HCT116 (cell line): Measurements from ENCODE around the gene HNRNPK. TPM values are rescaled to one million over a fixed set of nuclear protein-coding genes. Genes with fewer than 3 reads are reported as not detected.
A peak's percentile ranks its signal among the peaks of the same experiment; 100 is the strongest.

Source experiments
- ATAC-seq: fragments of 200-7000 bp; cut with Tn5 transposase; 2 replicates; pipeline ENCODE4 v1.9.1; 2020; ENCODE audit warnings: mild to moderate bottlenecking, moderate library complexity
- BruUV-seq: library from RNA; stranded (reverse); fragments of 400-500 nt; replicated peaks from 2 replicates; lab custom pipeline; 2021; lab: Mats Ljungman, UMichigan
- CTCF ChIA-PET: fragments of 300-600 bp; sonication (Branson Sonifier 250); formaldehyde crosslinking; loops from one replicate; lab custom pipeline; 2021; ENCODE audit warnings: antibody characterized with exemption; lab: Charles Lee
- POLR2A ChIA-PET: fragments of 300-600, 350-600 bp; sonication (Branson Sonifier 250); formaldehyde crosslinking; loops from one replicate; lab custom pipeline; 2021; ENCODE audit warnings: antibody characterized with exemption; lab: Charles Lee
- RAD21 ChIA-PET, 2 experiments: fragments of 300-600 bp; sonication (Branson Sonifier 250); formaldehyde crosslinking; loops; one replicate each; lab custom pipeline; 2023; ENCODE audit warnings: low total read pairs in 2 of 2; ENCODE audit not compliant: uncharacterized antibody in 2 of 2, unreplicated experiment in 2 of 2, low non-redundant PET in 1 of 2; lab: Charles Lee
- DNase-seq: peaks from one replicate; pipeline ENCODE4 v3.0.0-alpha.2; 2010; ENCODE audit warnings: low read depth, low spot score
- H2AFZ ChIP-seq: fragments of 200-600 bp; shearing (Covaris generic), sonication (generic); 2 replicates; pipeline ENCODE4 v1.6.1; 2017; ENCODE audit warnings: low read depth, mixed run types, mixed read lengths, antibody characterized with exemption, low read length; ENCODE audit not compliant: poor library complexity, severe bottlenecking
- H3K27ac ChIP-seq: 2 replicates; pipeline ENCODE4 v1.5.1; 2012; ENCODE audit warnings: low read depth, low read length
- H3K27me3 ChIP-seq: fragments of 200-600 bp; sonication (generic); 2 replicates; pipeline ENCODE4 v1.6.1; 2016; ENCODE audit warnings: mixed run types, low read length, mixed read lengths; ENCODE audit not compliant: insufficient read depth
- H3K36me3 ChIP-seq, 2 experiments: fragments of 200-500 bp in 1 of 2; fragments of 200-600 bp in 1 of 2; sonication (Bioruptor generic) in 1 of 2; sonication (generic) in 1 of 2; 2 replicates each; pipeline versions ENCODE4 v1.5.1 to v1.6.1; 2014 to 2016; ENCODE audit warnings: low read length in 2 of 2, inconsistent platforms in 1 of 2, mixed read lengths in 1 of 2, mixed run types in 1 of 2; ENCODE audit not compliant: insufficient read depth in 2 of 2, control insufficient read depth in 1 of 2
- H3K4me1 ChIP-seq, 2 experiments: fragments of 200-600 bp in 1 of 2; sonication (generic) in 1 of 2; 2 replicates each; pipeline versions ENCODE4 v1.5.1 to v1.6.1; 2012 to 2017; ENCODE audit warnings: low read length in 2 of 2, inconsistent platforms in 1 of 2, mild to moderate bottlenecking in 1 of 2, mixed read lengths in 1 of 2, mixed run types in 1 of 2, moderate library complexity in 1 of 2; ENCODE audit not compliant: insufficient read depth in 2 of 2, control insufficient read depth in 1 of 2
- H3K4me2 ChIP-seq: fragments of 200-600 bp; sonication (generic); 2 replicates; pipeline ENCODE4 v1.6.1; 2017; ENCODE audit warnings: mixed run types, low read length, mixed read lengths
- H3K4me3 ChIP-seq, 2 experiments: fragments of 200-600 bp in 1 of 2; sonication (generic) in 1 of 2; replicated peaks in 1 of 2; 2 replicates each; pipeline ENCODE4 v1.5.1; 2011 to 2016; ENCODE audit warnings: low read length in 2 of 2, control low read depth in 1 of 2, low read depth in 1 of 2, mild to moderate bottlenecking in 1 of 2, mixed read lengths in 1 of 2, mixed run types in 1 of 2
- H3K79me2 ChIP-seq: fragments of 200-600 bp; sonication (generic); 2 replicates; pipeline ENCODE4 v1.6.1; 2017; ENCODE audit warnings: mild to moderate bottlenecking, mixed run types, low read length, moderate library complexity, mixed read lengths; ENCODE audit not compliant: insufficient read depth
- H3K9ac ChIP-seq: fragments of 200-600 bp; sonication (generic); 2 replicates; pipeline ENCODE4 v1.6.1; 2016; ENCODE audit warnings: low read length, mixed read lengths
- H3K9me2 ChIP-seq: fragments of 200-600 bp; sonication (generic), shearing (Covaris generic); 2 replicates; pipeline ENCODE4 v1.6.1; 2017; ENCODE audit warnings: mixed run types, mild to moderate bottlenecking, moderate library complexity; ENCODE audit not compliant: insufficient read depth
- H3K9me3 ChIP-seq, 2 experiments: fragments of 200-500 bp in 1 of 2; fragments of 200-600 bp in 1 of 2; sonication (Bioruptor generic) in 1 of 2; sonication (generic) in 1 of 2; 2 replicates each; pipeline ENCODE4 v1.6.1; 2014 to 2017; ENCODE audit warnings: low read length in 2 of 2, mixed read lengths in 2 of 2, inconsistent platforms in 1 of 2, low read depth in 1 of 2, mild to moderate bottlenecking in 1 of 2, mixed run types in 1 of 2, moderate library complexity in 1 of 2; ENCODE audit not compliant: control insufficient read depth in 1 of 2, insufficient read depth in 1 of 2
- H4K20me1 ChIP-seq: fragments of 200-600 bp; sonication (generic), shearing (Covaris generic); 2 replicates; pipeline ENCODE4 v1.6.1; 2017; ENCODE audit warnings: mixed run types, mild to moderate bottlenecking, moderate library complexity; ENCODE audit not compliant: insufficient read depth
- ATF3 ChIP-seq: IDR thresholded peaks from 2 replicates; pipeline ENCODE4 v1.6.1; 2012
- POLR2AphosphoS5 ChIP-seq: IDR thresholded peaks from 2 replicates; pipeline ENCODE4 v1.6.1; 2011; ENCODE audit warnings: mild to moderate bottlenecking, low read depth, low read length, moderate library complexity
- SIN3A ChIP-seq: IDR thresholded peaks from 2 replicates; pipeline ENCODE4 v1.6.1; 2012; ENCODE audit warnings: low read depth
- ZFX ChIP-seq: fragments of 450-650 bp; IDR thresholded peaks from 2 replicates; pipeline ENCODE4 v1.6.1; 2017
- ZNF274 ChIP-seq: fragments of 200-500 bp; sonication (Bioruptor generic); IDR thresholded peaks from 2 replicates; pipeline ENCODE4 v1.6.1; 2014; ENCODE audit warnings: mild to moderate bottlenecking, low read depth, low read length, inconsistent platforms
- intact Hi-C: fragments of 100-400 bp; cut with micrococcal nuclease; formaldehyde crosslinking; loops from 2 replicates; pipeline ENCODE4 v1.10.0; 2022
- total RNA-seq: library from RNA; stranded (reverse); gene quantifications from one replicate; pipeline ENCODE4 v1.2.1, GENCODE V29; 2021; ENCODE audit not compliant: unreplicated experiment

Gene HNRNPK
- total RNA-seq, 1 experiment from 2014 or later, result 624 TPM

- TF ChIP-seq ZNF274 (no peak), POLR2AphosphoS5 (no peak)
Observed at GRCh38 chr9:83986195-83986594, 6.2 kb upstream of the HNRNPK start (continued).

GRCh38 chr9:83981126-83981871 is 1.3 kb upstream of the HNRNPK start:
- H3K4me3 ChIP-seq, result peak overlapping the region; percentile 77 to 94
- H3K4me2 ChIP-seq, result peak overlapping the region; percentile 81
- intact Hi-C loops, result loop anchor here (5.0 kb wide), 2 partner anchors 191 to 281 kb away; no protein-coding TSS in a partner anchor
- peak overlapping the region; percentile 100 for H3K9ac ChIP-seq
- BruUV-seq, result no TSS peak
- peaks cover 15 to 32% of the 10 kb centered on the region in 2 experiments; a peak in 3 of 4 replicates for H3K4me1 ChIP-seq
- no peak for DNase-seq
- H4K20me1 ChIP-seq, result peaks cover 30% of the 10 kb centered on the region; the same call in 1 of the 2 replicates
- H2AFZ ChIP-seq, result no peak overlapping the region
- H3K79me2 ChIP-seq, result peaks cover 96% of the 10 kb centered on the region
- H3K27ac ChIP-seq, result peak overlapping the region; percentile 96
- no peaks in the 10 kb centered on the region for H3K9me3 ChIP-seq
- CTCF ChIA-PET, result no interaction called here
- no peak for TF ChIP-seq ATF3
- peak; percentile 76; the same call in 1 of the 2 replicates for TF ChIP-seq ZFX
- TF ChIP-seq SIN3A, result peak; percentile 47
- TF ChIP-seq POLR2AphosphoS5, result 0 out of 2 replicates have a peak, but pooled peaks have one; percentile 14
- TF ChIP-seq, all 23 proteins: peak for 3
- peak; percentile 7; the same call in 1 of the 2 replicates for ATAC-seq
- ChIA-PET POLR2A (interaction anchor here (0.9 to 2.1 kb wide), 11 partner anchors 11 to 297 kb away, joined by 3 to 10 read pairs (median 4); partner anchors contain the start of gene KIF27), RAD21 (interaction anchor here in 1 of 2 experiments (1.0 kb wide), 1 partner anchor 280 kb away, joined by 5 read pairs; no protein-coding TSS in a partner anchor)
- no peaks in the 10 kb centered on the region for H3K27me3 ChIP-seq
- no peaks in the 10 kb centered on the region for H3K9me2 ChIP-seq
- peaks cover 17 to 31% of the 10 kb centered on the region in 2 experiments for H3K36me3 ChIP-seq
